ENCODE measurements around the gene HSPA4L.

- no peak for TF ChIP-seq ZNF274 (IDR thresholded peaks at IDR 0.05; ENCODE audit: low read depth, low read length)
- no peak for TF ChIP-seq SUZ12 (IDR thresholded peaks at IDR 0.05; ENCODE audit: extremely low read depth, insufficient read depth, insufficient read length)
These were observed 47.1 kb upstream of the HSPA4L start for GRCh38 chr4:127734976-127735375.
